Sigmoid colon (tissue), 7 donors: ENCODE results near the gene RBPMS2. TPM values are rescaled to one million over a fixed set of nuclear protein-coding genes. Genes with fewer than 3 reads are reported as not detected.
"Not testable (repeated sequence)": the region's sequence is repeated elsewhere in the genome, so short reads cannot be mapped to it uniquely, and the experiment has no call there.

Experiments used
- DNase-seq: peaks from one replicate; pipeline ENCODE4 v3.0.0-alpha.2; 2019
- H3K27ac ChIP-seq, 4 donors: fragments of 200-600 bp; sonication (generic); one replicate each; pipeline ENCODE4 v1.5.1; 2016 to 2019; ENCODE audit warnings: mild to moderate bottlenecking in 1 of 4
- H3K27me3 ChIP-seq, 3 donors: fragments of 200-600 bp; sonication (generic); one replicate each; pipeline ENCODE4 v1.5.1; 2019; ENCODE audit warnings: mild to moderate bottlenecking in 1 of 3
- H3K36me3 ChIP-seq, 4 donors: fragments of 200-600 bp; sonication (generic); one replicate each; pipeline ENCODE4 v1.5.1; 2016 to 2019
- H3K4me1 ChIP-seq, 4 donors: fragments of 200-600 bp; sonication (generic); one replicate each; pipeline ENCODE4 v1.5.1; 2017 to 2019
- H3K4me3 ChIP-seq, 4 donors: fragments of 200-600 bp; sonication (generic); one replicate each; pipeline ENCODE4 v1.5.1; 2017 to 2019; ENCODE audit warnings: mild to moderate bottlenecking in 2 of 4, moderate library complexity in 1 of 4
- H3K9me3 ChIP-seq, 4 donors: fragments of 200-600 bp in 3 of 4; sonication (generic) in 3 of 4; one replicate each; pipeline versions ENCODE4 v1.5.1 to v1.6.1; 2013 to 2019
- EP300 ChIP-seq, 4 donors: sonication (generic); formaldehyde crosslinking; IDR thresholded peaks; one replicate each; pipeline ENCODE4 v1.6.1; 2017; ENCODE audit warnings: antibody characterized with exemption in 4 of 4
- POLR2A ChIP-seq, 2 donors: fragments of 450-650 bp; IDR thresholded peaks; one replicate each; pipeline ENCODE4 v1.6.1; 2016; ENCODE audit warnings: antibody characterized with exemption in 2 of 2, mild to moderate bottlenecking in 2 of 2, moderate library complexity in 2 of 2
- POLR2AphosphoS5 ChIP-seq, 4 donors: sonication (generic); formaldehyde crosslinking; IDR thresholded peaks; one replicate each; pipeline ENCODE4 v1.6.1; 2017; ENCODE audit warnings: antibody characterized with exemption in 4 of 4
- WGBS, 2 donors: extraction: QIAGEN DNeasy Blood & Tissue Kit; methylation state at CpG; one replicate each; pipeline ENCODE4 v1.1.7; 2013; 5-methylcytosine and 5-hydroxymethylcytosine counted together
- intact Hi-C: fragments of 100-400 bp; cut with DNase I; formaldehyde crosslinking; loops from one replicate; pipeline ENCODE4 v1.15.1; 2023
- polyA plus RNA-seq, 3 donors: library from polyadenylated mRNA; stranded (reverse); fragments of 200-250 nt; gene quantifications; one replicate each; pipeline ENCODE4 v1.2.3, GENCODE V29; 2013
- total RNA-seq, 4 donors: library from RNA; depleted of rRNA; stranded (reverse); fragments of >200 nt; gene quantifications; one replicate each; pipeline ENCODE4 v1.1.0, GENCODE V29; 2016
- TF ChIP-seq, protein P1 (sequence below), 4 experiments: fragments of 450-650 bp in 3 of 4; fragments of 200-600 bp in 1 of 4; IDR thresholded peaks; one replicate each; pipeline ENCODE4 v1.5.1; 2016 to 2019; ENCODE audit warnings: antibody characterized with exemption in 4 of 4, mild to moderate bottlenecking in 3 of 4, moderate library complexity in 2 of 4
- donor health status: healthy with polysubstance abuse.
- donor health status: Bipolar disorder and iron deficiency.
- donor health status: healthy.

The RBPMS2 gene
- total and polyA plus RNA-seq, 7 donors = 0.69 to 58.2 (median 22.1) TPM

DNA sequence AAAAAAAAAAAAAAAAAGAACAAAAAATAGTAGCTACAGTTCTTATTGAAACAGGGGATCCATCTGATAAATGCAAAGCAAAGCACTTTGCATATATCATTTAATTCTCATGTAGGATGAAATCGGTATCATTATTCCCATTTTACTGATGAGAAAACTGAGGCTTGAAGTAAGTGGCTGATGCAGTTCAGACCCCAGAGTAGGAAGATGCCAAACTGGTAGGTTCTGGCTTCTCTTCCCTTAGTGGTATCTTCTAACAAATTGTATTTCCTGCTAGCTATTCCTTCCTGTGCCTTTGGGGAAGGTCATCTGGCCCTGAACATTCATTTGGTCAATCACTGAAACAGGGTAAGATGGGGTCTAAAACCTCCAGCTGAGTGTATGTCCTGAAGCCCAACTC, 28.1 kb upstream of the RBPMS2 start:
- DNase-seq = no peak
- H3K4me1 ChIP-seq = peaks cover 0 to 46% (median 40%) of the 10 kb centered on the region in 4 donors

DNA sequence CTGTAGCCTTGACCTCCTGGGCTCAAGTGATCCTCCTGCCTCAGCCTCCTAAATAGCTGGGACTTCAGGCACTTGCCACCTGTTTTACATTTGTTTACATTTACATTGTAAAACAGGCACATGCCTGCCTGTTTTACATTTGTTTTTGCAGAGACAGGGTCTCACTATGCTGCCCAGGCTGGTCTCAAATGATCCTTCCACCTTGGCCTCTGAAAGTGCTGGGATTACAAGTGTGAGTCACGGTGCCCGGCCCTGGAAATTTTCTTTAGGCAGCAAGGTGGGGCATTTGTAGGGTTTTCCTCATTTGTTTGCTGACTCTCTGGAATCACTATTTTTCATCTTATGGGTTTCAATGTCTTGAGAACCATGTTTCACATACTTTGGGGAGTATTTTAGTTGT, 25.1 kb upstream of the RBPMS2 start:
- TF ChIP-seq EP300 (IDR thresholded peaks at IDR 0.05) = no peak
- TF ChIP-seq, protein P1, sequence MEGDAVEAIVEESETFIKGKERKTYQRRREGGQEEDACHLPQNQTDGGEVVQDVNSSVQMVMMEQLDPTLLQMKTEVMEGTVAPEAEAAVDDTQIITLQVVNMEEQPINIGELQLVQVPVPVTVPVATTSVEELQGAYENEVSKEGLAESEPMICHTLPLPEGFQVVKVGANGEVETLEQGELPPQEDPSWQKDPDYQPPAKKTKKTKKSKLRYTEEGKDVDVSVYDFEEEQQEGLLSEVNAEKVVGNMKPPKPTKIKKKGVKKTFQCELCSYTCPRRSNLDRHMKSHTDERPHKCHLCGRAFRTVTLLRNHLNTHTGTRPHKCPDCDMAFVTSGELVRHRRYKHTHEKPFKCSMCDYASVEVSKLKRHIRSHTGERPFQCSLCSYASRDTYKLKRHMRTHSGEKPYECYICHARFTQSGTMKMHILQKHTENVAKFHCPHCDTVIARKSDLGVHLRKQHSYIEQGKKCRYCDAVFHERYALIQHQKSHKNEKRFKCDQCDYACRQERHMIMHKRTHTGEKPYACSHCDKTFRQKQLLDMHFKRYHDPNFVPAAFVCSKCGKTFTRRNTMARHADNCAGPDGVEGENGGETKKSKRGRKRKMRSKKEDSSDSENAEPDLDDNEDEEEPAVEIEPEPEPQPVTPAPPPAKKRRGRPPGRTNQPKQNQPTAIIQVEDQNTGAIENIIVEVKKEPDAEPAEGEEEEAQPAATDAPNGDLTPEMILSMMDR (IDR thresholded peaks at IDR 0.05) = no peak
- no peak for TF ChIP-seq POLR2A (IDR thresholded peaks at IDR 0.05)
- TF ChIP-seq POLR2AphosphoS5 (IDR thresholded peaks at IDR 0.05) = no peak
- peak overlapping the region; percentile 81 to 88 (median 83) for H3K27ac ChIP-seq
- H3K9me3 ChIP-seq = no peaks in the 10 kb centered on the region
- no peaks in the 10 kb centered on the region for H3K27me3 ChIP-seq
- WGBS, 2 donors = 81 to 95% methylated on average over 2 of the region's 2 CpGs
- DNase-seq = no peak
- no peak overlapping the region for H3K4me3 ChIP-seq
- no peaks in the 10 kb centered on the region for H3K36me3 ChIP-seq
- peaks cover 0 to 20% (median 17%) of the 10 kb centered on the region in 4 donors for H3K4me1 ChIP-seq
- intact Hi-C loops = loop anchor here (2.0 kb wide), 1 partner anchor 24 kb away; no protein-coding TSS in a partner anchor

More for the DNA sequence above, 28.1 kb upstream of the RBPMS2 start:
- intact Hi-C loops = no loop called here
- Histone ChIP-seq H3K36me3 (no peaks in the 10 kb centered on the region), H3K4me3 (no peak overlapping the region), H3K9me3 (no peaks in the 10 kb centered on the region), H3K27me3 (no peaks in the 10 kb centered on the region), H3K27ac (peak overlapping the region; percentile 81 to 88 (median 83))
- TF ChIP-seq POLR2A (IDR thresholded peaks at IDR 0.05) = no peak
- TF ChIP-seq, protein P1 (IDR thresholded peaks at IDR 0.05) = no peak
- TF ChIP-seq EP300 (IDR thresholded peaks at IDR 0.05) = no peak
- no peak for TF ChIP-seq POLR2AphosphoS5 (IDR thresholded peaks at IDR 0.05)
- WGBS, 2 donors = 93 to 98% methylated on average over 1 of the region's 1 CpG

DNA sequence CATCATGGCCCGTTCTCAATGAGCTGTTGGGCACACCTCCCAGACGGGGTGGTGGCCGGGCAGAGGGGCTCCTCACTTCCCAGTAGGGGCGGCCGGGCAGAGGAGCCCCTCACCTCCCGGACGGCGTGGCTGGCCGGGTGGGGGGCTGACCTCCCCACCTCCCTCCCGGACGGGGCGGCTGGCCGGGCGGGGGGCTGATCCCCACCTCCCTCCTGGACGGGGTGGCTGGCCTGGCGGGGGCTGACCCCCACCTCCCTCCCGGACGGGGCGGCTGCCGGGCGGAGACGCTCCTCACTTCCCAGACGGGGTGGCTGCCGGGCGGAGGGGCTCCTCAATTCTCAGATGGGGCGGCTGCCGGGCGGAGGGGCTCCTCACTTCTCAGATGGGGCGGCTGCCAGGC, 23.5 kb upstream of the RBPMS2 start:
- peaks cover 0 to 20% (median 17%) of the 10 kb centered on the region in 4 donors for H3K4me1 ChIP-seq
- WGBS, 2 donors = 90 to 97% methylated on average over 25 to 28 of the region's 29 CpGs
- H3K27me3 ChIP-seq, intact Hi-C loops, H3K9me3 ChIP-seq, DNase-seq, H3K36me3 ChIP-seq, H3K4me3 ChIP-seq, H3K27ac ChIP-seq: not testable (repeated sequence)

DNA sequence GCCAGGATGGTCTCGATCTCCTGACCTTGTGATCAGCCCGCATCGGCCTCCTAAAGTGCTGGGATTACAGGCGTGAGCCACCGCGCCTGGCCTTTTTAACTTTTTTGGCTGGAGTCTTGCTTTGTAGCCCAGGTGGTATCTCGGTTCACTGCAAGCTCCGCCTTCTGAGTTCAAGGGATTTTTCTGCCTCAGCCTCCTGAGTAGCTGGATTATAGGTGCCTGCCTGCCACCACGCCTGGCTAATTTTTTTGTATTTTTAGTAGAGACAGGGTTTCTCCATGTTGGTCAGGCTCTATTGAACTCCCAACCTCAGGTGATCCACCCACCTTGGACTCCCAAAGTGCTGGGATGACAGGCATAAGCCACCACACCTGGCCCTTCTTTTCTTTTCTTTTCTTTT, 20.5 kb upstream of the RBPMS2 start:
- H3K9me3 ChIP-seq, DNase-seq, H3K27ac ChIP-seq, H3K4me1 ChIP-seq, H3K36me3 ChIP-seq, intact Hi-C loops, H3K27me3 ChIP-seq, H3K4me3 ChIP-seq: not testable (repeated sequence)
- WGBS, 2 donors = 88 to 93% methylated on average over 9 of the region's 9 CpGs

DNA sequence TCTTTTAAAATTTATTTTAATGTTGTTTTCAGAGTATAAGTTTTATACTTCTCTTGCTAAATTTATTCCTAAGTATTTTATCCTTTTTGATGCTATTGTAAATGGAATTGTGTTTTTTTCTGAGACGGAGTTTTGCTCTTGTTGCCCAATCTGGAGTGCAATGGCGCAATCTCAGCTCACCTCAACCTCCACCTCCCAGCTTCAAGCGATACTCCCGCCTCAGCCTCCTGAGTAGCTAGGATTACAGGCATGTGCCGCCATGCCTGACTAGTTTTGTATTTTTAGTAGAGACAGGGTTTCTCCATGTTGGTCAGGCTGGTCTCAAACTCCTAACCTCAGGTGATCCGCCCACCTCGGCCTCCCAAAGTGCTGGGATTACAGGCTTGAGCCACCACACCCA, 19.9 kb upstream of the RBPMS2 start:
- H3K36me3 ChIP-seq, H3K27ac ChIP-seq, H3K4me1 ChIP-seq, H3K4me3 ChIP-seq, DNase-seq, H3K27me3 ChIP-seq, H3K9me3 ChIP-seq, intact Hi-C loops: not testable (repeated sequence)
- 91 to 92% methylated on average over 7 of the region's 7 CpGs for WGBS, 2 donors

DNA sequence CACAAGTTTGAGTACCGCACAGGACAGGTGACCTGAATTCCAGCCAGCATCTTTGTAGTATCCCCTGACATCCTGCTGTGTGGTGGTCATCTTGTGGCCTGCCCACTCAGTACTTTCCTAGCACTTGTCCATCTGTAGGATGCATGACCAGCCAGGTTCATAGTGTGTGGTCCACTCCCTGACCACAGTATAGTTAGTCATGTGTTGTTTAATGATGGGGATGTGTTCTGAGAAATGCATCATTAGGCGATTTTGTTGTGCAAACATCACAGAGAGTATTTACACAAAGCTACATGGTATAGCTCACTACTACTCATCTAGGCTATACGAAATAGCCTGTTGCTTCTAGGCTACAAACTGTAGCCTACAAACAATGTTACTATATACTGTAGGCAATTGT, 16.9 kb upstream of the RBPMS2 start:
- H3K27ac ChIP-seq = no peak overlapping the region
- 70 to 83% methylated on average over 3 of the region's 3 CpGs for WGBS, 2 donors
- DNase-seq = no peak
- intact Hi-C loops = no loop called here
- H3K9me3 ChIP-seq = no peaks in the 10 kb centered on the region
- no peaks in the 10 kb centered on the region for H3K4me1 ChIP-seq
- no peaks in the 10 kb centered on the region for H3K27me3 ChIP-seq
- H3K4me3 ChIP-seq = no peak overlapping the region
- H3K36me3 ChIP-seq = no peaks in the 10 kb centered on the region
- TF ChIP-seq EP300 (IDR thresholded peaks at IDR 0.05) (no peak), POLR2A (IDR thresholded peaks at IDR 0.05) (no peak), POLR2AphosphoS5 (IDR thresholded peaks at IDR 0.05) (no peak)
- TF ChIP-seq, protein P1 (IDR thresholded peaks at IDR 0.05) = no peak
